ENCODE results near the gene SEPTIN5.
"Not testable (repeated sequence)": the region's sequence is repeated elsewhere in the genome, so short reads cannot be mapped to it uniquely, and the experiment has no call there.

Gene SEPTIN5

GRCh38 chr22:19720150-19720827 is 6.0 kb downstream of the SEPTIN5 start:
- DNase-seq (ENCODE audit: low read depth in 2 of 2), result no peak

- no peak for DNase-seq (ENCODE audit: low read depth in 2 of 2)
These were observed 6.7 kb downstream of the SEPTIN5 start for GRCh38 chr22:19720999-19721329.

- DNase-seq (ENCODE audit: low read depth in 2 of 2), result no peak
These were observed 7.3 kb downstream of the SEPTIN5 start for GRCh38 chr22:19721330-19722177.

- no peak for DNase-seq (ENCODE audit: low read depth in 2 of 2)
These were observed 8.1 kb downstream of the SEPTIN5 start for GRCh38 chr22:19722178-19722981.

DNA sequence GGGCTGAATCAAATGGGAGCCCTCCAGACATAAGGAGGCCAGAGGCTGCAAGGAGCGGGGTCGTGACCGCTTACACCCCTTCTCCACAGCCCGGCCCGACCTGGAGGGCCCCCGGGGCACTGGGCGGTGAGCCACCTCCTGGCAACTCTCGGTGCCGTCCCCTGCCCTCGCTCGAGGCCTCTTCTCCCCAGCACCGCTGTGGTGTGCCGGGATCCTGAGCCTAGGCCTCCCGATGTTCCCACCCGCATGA is 8.6 kb downstream of the SEPTIN5 start:
- no peak for DNase-seq (ENCODE audit: low read depth in 2 of 2)

DNA sequence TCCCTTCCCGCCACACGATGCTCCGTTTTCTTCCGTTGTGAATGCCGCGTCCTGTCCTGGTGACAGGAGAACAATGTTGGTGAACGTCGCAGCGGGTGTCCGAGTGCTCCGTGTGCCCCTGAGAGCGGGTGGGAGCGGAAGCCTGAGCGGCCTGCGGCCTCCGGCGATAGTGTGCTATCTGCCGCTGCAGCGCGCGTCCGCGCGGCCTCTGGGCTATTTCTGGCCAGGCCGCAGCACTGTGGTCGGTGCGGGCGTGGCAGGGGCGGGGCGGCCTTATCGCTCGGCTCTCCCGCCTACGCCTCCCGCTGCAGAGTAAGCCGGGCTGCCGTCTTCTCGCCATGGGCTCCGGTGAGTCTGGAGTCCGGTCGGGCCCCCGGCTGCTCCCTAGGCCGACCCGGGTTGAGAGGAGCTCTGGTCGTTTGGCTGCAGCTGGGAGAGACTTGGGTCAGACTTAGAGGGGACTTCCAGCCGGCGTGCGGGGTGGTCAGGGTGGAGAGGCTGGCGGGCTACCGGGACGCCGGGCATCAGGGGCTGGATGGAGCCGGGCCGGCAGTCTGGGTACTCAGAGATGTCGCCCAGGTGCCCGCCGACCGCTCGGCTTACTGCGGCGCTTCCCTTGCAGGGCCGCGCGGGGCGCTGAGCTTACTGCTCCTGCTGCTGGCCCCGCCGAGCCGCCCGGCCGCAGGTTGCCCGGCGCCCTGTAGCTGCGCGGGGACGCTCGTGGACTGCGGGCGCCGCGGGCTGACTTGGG is 9.1 kb downstream of the SEPTIN5 start, which contains the start of gene GP1BB:
Gene GP1BB, plus strand, starts transcription at position 308 of the 751 bp plus-strand sequence. Its CDS starts 31 bp downstream, at position 339.
- DNase-seq (ENCODE audit: low read depth in 2 of 2), result peak in 1 of 2 donors; percentile 49

GRCh38 chr22:19723983-19724827 is 9.9 kb downstream of the SEPTIN5 start:
- DNase-seq (ENCODE audit: low read depth in 2 of 2), result peak; percentile 36 to 49

DNA sequence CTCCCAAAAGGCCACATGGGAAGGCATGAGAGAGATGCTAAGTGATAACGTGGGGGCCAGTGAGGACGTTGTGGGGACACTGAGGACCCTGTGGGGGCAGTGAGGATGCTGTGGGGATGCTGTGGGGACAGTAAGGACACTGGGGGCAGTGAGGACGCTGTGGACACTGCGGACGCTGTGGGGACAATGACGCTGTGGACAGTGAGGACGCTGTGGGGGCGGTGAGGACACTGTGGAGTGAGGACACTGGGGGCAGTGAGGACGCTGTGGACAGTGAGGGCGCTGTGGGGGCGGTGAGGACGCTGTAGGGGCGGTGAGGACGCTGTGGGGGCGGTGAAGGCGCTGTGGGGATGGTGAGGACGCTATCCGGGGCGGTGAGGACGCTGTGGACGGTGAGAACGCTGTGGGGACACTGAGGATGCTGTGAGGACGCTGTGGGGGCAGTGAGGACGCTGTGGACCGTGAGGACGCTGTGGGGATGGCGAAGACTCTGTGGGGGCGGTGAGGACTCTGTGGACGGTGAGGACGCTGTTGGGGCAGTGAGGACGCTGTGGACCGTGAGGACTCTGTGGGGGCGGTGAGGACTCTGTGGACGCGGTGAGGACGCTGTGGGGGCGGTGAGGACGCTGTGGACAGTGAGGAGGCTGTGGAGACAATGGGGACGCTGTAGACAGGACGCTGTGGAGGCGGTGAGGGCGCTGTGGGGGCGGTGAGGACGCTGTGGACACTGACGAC is 10.8 kb downstream of the SEPTIN5 start:
- no peak for DNase-seq (ENCODE audit: low read depth in 2 of 2)

GRCh38 chr22:19726064-19726788 is 11.9 kb downstream of the SEPTIN5 start:
- not testable (repeated sequence) for DNase-seq (ENCODE audit: low read depth in 2 of 2)

GRCh38 chr22:19727310-19728150 is 13.2 kb downstream of the SEPTIN5 start:
- DNase-seq (ENCODE audit: low read depth in 2 of 2), result no peak

DNA sequence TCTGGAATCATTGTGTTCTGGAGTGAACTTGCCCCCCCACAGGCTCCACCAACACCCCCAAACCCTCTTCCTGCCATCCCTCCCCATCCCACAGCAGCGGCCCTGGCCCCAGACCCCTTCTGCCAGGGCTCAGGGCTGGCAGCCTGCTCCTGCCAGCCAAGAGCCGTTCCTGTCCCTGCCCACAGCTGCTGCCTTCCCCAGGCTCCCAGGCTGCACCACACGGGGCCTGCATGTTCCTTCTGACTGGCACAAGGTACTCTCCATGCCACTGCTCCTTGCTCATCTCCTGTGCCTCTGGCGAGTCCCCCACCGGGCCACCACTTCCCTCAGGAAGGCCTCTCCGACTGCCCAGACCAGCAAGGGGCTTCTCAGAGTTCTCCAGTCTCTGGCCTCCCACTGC is 14.0 kb downstream of the SEPTIN5 start:
- no peak for DNase-seq (ENCODE audit: low read depth in 2 of 2)

- DNase-seq (ENCODE audit: low read depth in 2 of 2), result no peak
These were observed 14.5 kb downstream of the SEPTIN5 start for GRCh38 chr22:19728836-19729235.

GRCh38 chr22:19729507-19729906 is 15.2 kb downstream of the SEPTIN5 start:
- DNase-seq (ENCODE audit: low read depth in 2 of 2), result no peak

GRCh38 chr22:19730198-19730597 is 15.9 kb downstream of the SEPTIN5 start:
- no peak for DNase-seq (ENCODE audit: low read depth in 2 of 2)

DNA sequence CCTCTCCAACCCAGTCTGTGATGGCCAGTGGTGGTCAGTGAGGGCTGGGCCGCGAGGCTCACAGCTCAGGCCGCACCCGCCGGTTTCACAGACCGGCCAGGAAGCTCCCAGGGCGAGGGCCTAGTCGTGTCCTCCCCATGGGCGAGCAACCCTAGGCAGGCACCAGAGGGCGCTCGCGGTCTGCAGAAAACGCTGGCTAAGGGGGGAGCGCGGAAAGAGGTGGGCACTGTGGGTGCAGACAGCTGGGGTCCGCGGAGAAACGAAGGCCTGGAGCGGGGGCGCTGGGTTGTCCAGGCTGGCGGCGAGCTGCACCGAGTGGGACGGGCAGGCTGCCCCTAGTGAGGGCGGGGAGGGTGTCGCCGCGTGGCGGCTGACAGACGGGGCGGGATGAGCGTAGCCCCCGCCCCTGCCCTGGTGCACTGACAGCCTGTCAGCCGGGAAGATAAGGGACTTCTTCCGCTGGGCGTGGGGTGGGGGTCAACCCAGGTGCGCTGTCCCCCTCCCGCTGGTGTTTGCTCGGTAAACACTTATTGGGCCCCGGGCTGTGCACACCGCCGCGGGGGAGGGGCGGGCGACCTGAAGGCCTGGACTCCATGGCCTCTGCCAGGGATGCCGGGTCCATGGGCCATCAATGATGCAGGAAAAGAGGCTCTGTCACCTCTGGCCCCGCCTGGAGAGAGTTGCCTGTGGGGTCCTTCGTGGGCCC is 16.5 kb downstream of the SEPTIN5 start:
- DNase-seq (ENCODE audit: low read depth in 2 of 2), result peak; percentile 79 to 86

- DNase-seq (ENCODE audit: low read depth in 2 of 2), result no peak
These were observed 17.2 kb downstream of the SEPTIN5 start for GRCh38 chr22:19731361-19732135.

All from stimulated activated CD4-positive, alpha-beta T cell treated with anti-CD3 and anti-CD28 coated beads, Interleukin-4, amount 100 ng/mL, for 48 hours (primary cell).